ENCODE data around the gene F10. TPM values are rescaled to one million over a fixed set of nuclear protein-coding genes. Genes with fewer than 3 reads are reported as not detected.

Gene F10
- total and polyA plus RNA-seq, 10 donors, result 1.6 to 6.4 (median 2.9) TPM

DNA sequence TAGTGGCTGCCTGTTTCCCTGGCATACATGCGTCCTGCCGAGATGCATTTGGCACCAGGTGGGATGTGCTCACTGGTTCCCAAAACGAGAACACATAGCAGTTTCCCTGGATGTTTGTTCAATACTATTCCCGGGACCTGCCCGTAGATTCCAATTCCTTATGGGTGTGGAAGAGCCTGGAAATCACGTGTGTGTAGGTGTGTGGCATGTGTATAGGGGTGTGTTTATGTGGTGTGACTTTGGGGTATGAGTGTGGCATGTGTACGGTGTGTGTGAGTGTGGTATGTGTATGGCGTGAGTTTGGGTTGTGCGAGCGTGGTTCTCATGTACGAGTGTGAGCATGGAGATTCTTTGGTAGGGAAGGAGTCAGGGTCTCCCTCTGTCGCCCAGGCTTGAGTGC lies 19.9 kb upstream of the F10 start:
- Histone ChIP-seq H3K9me3 (no peaks in the 10 kb centered on the region), H3K36me3 (no peaks in the 10 kb centered on the region), H3K27me3 (replicated peaks in 1 of 7) (peaks cover 0 to 26% (median 0%) of the 10 kb centered on the region in 7 donors), H3K4me3 (no peak overlapping the region), H3K27ac (no peak overlapping the region), H3K4me1 (no peaks in the 10 kb centered on the region)
- intact Hi-C loops (cut with DNase I; ENCODE audit: low total_unique reads), result no loop called here
- no peak for DNase-seq
- WGBS, 5 donors, result 85 to 91% (median 88%) methylated on average over 12 of the region's 12 CpGs
- TF ChIP-seq POLR2AphosphoS5 (IDR thresholded peaks at IDR 0.05) (no peak), POLR2A (IDR thresholded peaks at IDR 0.05) (no peak)
- TF ChIP-seq, protein P1, sequence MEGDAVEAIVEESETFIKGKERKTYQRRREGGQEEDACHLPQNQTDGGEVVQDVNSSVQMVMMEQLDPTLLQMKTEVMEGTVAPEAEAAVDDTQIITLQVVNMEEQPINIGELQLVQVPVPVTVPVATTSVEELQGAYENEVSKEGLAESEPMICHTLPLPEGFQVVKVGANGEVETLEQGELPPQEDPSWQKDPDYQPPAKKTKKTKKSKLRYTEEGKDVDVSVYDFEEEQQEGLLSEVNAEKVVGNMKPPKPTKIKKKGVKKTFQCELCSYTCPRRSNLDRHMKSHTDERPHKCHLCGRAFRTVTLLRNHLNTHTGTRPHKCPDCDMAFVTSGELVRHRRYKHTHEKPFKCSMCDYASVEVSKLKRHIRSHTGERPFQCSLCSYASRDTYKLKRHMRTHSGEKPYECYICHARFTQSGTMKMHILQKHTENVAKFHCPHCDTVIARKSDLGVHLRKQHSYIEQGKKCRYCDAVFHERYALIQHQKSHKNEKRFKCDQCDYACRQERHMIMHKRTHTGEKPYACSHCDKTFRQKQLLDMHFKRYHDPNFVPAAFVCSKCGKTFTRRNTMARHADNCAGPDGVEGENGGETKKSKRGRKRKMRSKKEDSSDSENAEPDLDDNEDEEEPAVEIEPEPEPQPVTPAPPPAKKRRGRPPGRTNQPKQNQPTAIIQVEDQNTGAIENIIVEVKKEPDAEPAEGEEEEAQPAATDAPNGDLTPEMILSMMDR (IDR thresholded peaks at IDR 0.05 in 8 of 11, conservative IDR thresholded peaks at IDR 0.05 in 3 of 11), result no peak

DNA sequence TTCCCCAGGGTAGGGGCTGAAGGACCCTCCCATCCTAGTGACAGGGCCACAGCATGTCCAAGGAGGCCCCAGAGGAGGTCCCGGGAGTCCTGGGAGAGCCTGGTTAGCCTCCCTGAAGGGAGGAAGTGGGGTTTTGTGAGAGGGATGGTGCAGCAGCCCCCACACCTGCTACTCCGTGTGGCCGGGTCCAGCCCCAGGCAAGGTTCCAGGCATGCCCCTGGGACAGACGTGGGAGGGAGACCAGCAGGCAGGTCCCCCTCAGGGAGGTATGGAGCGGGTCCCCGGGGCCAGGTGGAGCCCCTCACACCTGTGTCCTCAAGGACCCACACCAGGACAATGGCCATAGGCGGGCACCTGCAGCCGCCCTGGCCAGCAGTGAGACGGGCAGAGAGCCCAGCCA lies 19.0 kb upstream of the F10 start:
- 70 to 80% (median 72%) methylated on average over 4 to 9 of the region's 9 CpGs for WGBS, 5 donors
- H3K4me3 ChIP-seq, result no peak overlapping the region
- DNase-seq, result no peak
- no peaks in the 10 kb centered on the region for H3K9me3 ChIP-seq
- intact Hi-C loops (cut with DNase I; ENCODE audit: low total_unique reads), result no loop called here
- peaks cover 0 to 26% (median 0%) of the 10 kb centered on the region in 7 donors for H3K27me3 ChIP-seq (replicated peaks in 1 of 7)
- no peak for TF ChIP-seq POLR2AphosphoS5 (IDR thresholded peaks at IDR 0.05)
- TF ChIP-seq, protein P1 (IDR thresholded peaks at IDR 0.05 in 8 of 11, conservative IDR thresholded peaks at IDR 0.05 in 3 of 11), result no peak
- no peak for TF ChIP-seq POLR2A (IDR thresholded peaks at IDR 0.05)
- H3K4me1 ChIP-seq, result no peaks in the 10 kb centered on the region
- H3K27ac ChIP-seq, result no peak overlapping the region
- no peaks in the 10 kb centered on the region for H3K36me3 ChIP-seq

DNA sequence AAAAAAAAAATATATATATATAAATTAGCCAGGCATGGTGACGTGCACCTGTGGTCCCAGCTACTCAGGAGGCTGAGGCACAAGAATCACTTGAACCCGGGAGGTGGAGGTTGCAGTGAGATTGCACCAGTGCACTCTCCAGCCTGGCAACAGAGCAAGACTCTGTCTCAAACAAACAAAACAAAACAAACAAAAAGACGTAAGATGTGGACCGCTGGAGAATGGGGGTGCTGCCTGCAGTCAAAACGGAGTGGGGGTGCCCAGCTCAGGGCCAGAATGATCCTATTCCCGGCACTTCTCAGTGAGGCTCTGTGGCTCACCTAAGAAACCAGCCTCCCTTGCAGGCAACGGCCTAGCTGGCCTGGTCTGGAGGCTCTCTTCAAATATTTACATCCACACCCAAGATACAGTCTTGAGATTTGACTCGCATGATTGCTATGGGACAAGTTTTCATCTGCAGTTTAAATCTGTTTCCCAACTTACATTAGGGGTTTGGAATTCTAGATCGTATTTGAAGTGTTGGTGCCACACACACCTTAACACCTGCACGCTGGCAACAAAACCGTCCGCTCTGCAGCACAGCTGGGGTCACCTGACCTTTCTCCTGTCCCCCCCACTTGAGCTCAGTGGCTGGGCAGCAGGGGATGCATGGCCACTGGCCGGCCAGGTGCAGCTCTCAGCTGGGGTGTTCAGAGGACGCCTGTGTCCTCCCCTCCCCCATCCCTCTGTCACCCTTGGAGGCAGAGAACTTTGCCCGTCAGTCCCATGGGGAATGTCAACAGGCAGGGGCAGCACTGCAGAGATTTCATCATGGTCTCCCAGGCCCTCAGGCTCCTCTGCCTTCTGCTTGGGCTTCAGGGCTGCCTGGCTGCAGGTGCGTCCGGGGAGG lies 17.3 kb upstream of the F10 start, which contains the start of gene F7:
F7 (plus strand) TSS at position 760 of the 889 bp plus-strand sequence; CDS start at position 811, 51 bp downstream.
- TF ChIP-seq, protein P1 (IDR thresholded peaks at IDR 0.05 in 8 of 11, conservative IDR thresholded peaks at IDR 0.05 in 3 of 11), result no peak
- no peak for TF ChIP-seq POLR2AphosphoS5 (IDR thresholded peaks at IDR 0.05)
- no peak for TF ChIP-seq POLR2A (IDR thresholded peaks at IDR 0.05)
- DNase-seq, result no peak
- WGBS, 5 donors, result 68 to 80% (median 74%) methylated on average over 17 of the region's 17 CpGs
- peaks cover 4 to 10% (median 8%) of the 10 kb centered on the region in 6 donors for H3K4me1 ChIP-seq
- intact Hi-C loops (cut with DNase I; ENCODE audit: low total_unique reads), result no loop called here
- no peaks in the 10 kb centered on the region for H3K36me3 ChIP-seq
- H3K9me3 ChIP-seq, result no peaks in the 10 kb centered on the region
- H3K4me3 ChIP-seq, result no peak within 1 kb of the TSS
- peaks cover 0 to 40% (median 12%) of the 10 kb centered on the region in 7 donors for H3K27me3 ChIP-seq (replicated peaks in 1 of 7)
- H3K27ac ChIP-seq, result no peak within 1 kb of the TSS

DNA sequence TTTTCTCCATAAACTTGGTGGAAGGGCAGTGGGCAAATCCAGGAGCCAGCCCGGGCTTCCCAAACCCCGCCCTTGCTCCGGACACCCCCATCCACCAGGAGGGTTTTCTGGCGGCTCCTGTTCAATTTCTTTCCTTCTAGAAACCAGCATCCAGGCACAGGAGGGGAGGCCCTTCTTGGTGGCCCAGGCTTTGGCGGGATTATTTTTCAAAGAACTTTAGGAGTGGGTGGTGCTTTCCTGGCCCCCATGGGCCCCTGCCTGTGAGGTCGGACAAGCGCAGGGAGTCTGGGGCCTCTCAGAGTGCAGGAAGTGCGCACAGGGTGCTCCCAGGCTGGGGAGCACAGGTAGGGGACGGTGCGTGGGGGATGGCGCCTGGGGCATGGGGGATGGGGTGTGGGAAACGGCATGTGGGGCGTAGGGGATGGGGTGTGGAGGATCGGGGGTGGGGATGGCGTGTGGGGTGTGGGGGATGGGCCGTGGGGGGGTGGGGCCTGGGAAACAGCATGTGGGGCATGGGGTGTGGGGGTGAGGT lies 16.6 kb upstream of the F10 start:
- TF ChIP-seq POLR2A (IDR thresholded peaks at IDR 0.05), result no peak
- TF ChIP-seq, protein P1 (IDR thresholded peaks at IDR 0.05 in 8 of 11, conservative IDR thresholded peaks at IDR 0.05 in 3 of 11), result no peak
- TF ChIP-seq POLR2AphosphoS5 (IDR thresholded peaks at IDR 0.05), result no peak
- WGBS, 5 donors, result 53 to 72% (median 60%) methylated on average over 15 to 16 of the region's 16 CpGs
- peaks cover 9 to 18% (median 15%) of the 10 kb centered on the region in 6 donors for H3K4me1 ChIP-seq
- DNase-seq, result no peak
- no peak overlapping the region for H3K27ac ChIP-seq
- H3K36me3 ChIP-seq, result no peaks in the 10 kb centered on the region
- H3K27me3 ChIP-seq (replicated peaks in 1 of 7), result peaks cover 0 to 47% (median 19%) of the 10 kb centered on the region in 7 donors
- H3K9me3 ChIP-seq, result no peaks in the 10 kb centered on the region
- no peak overlapping the region for H3K4me3 ChIP-seq
- intact Hi-C loops (cut with DNase I; ENCODE audit: low total_unique reads), result no loop called here
